Measurements from ENCODE around the gene PAGE4.

Gene PAGE4

DNA sequence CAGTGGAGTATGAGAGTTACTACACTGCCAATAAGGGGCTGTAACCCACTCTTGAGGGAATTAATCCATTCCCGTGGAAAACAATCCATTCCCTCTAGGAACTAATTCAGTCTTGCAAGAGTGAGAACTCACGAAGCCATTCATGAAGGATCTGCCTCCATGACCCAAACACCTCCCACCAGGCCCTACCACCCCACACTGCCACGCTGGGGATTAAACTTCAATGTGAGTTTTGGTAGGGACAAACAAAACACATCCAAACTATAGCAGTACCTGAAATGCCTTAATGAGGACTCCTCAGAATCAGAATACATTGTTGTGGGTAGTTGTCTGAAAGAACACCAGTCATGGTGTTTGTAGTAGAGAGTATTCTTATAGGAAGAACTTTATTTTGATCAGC, 19.2 kb downstream of the PAGE4 start:
- H3K4me3 ChIP-seq (ENCODE audit: low read depth, low read length), result no peak overlapping the region
- TF ChIP-seq, protein P1, sequence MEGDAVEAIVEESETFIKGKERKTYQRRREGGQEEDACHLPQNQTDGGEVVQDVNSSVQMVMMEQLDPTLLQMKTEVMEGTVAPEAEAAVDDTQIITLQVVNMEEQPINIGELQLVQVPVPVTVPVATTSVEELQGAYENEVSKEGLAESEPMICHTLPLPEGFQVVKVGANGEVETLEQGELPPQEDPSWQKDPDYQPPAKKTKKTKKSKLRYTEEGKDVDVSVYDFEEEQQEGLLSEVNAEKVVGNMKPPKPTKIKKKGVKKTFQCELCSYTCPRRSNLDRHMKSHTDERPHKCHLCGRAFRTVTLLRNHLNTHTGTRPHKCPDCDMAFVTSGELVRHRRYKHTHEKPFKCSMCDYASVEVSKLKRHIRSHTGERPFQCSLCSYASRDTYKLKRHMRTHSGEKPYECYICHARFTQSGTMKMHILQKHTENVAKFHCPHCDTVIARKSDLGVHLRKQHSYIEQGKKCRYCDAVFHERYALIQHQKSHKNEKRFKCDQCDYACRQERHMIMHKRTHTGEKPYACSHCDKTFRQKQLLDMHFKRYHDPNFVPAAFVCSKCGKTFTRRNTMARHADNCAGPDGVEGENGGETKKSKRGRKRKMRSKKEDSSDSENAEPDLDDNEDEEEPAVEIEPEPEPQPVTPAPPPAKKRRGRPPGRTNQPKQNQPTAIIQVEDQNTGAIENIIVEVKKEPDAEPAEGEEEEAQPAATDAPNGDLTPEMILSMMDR (IDR thresholded peaks at IDR 0.05; ENCODE audit: borderline replicate concordance, insufficient read depth, low read depth, low read length), result no peak

DNA sequence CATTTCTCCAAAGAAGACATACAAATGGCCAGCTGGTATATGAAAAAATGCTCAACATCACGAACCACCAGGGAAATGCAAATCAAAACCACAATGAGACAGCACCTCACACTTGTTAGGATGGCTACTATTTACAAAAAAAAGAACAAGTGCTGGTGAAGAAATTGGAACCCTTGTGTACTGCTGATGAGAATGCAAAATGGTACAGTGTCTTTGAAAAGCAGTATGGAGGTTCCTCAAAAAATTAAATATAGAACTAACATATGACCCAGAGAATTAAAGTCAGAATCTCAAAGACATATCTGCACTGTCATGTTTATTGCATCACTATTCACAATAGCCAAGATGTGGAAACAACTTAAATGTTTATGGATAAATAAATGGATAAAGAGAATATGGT, 20.9 kb downstream of the PAGE4 start:
- no peak overlapping the region for H3K4me3 ChIP-seq (ENCODE audit: low read depth, low read length)
- TF ChIP-seq, protein P1 (IDR thresholded peaks at IDR 0.05; ENCODE audit: borderline replicate concordance, insufficient read depth, low read depth, low read length), result no peak

- TF ChIP-seq, protein P1 (IDR thresholded peaks at IDR 0.05; ENCODE audit: borderline replicate concordance, insufficient read depth, low read depth, low read length), result no peak
These were observed 24.6 kb downstream of the PAGE4 start for GRCh38 chrX:49853661-49854060.

GRCh38 chrX:49856819-49857218, 27.7 kb downstream of the PAGE4 start:
- TF ChIP-seq, protein P1 (IDR thresholded peaks at IDR 0.05; ENCODE audit: borderline replicate concordance, insufficient read depth, low read depth, low read length), result no peak
- no peak overlapping the region for H3K4me3 ChIP-seq (ENCODE audit: low read depth, low read length)

More at GRCh38 chrX:49853661-49854060, 24.6 kb downstream of the PAGE4 start:
- no peak overlapping the region for H3K4me3 ChIP-seq (ENCODE audit: low read depth, low read length)

- TF ChIP-seq, protein P1 (IDR thresholded peaks at IDR 0.05; ENCODE audit: borderline replicate concordance, insufficient read depth, low read depth, low read length), result no peak
- no peak overlapping the region for H3K4me3 ChIP-seq (ENCODE audit: low read depth, low read length)
These were observed 29.2 kb downstream of the PAGE4 start for GRCh38 chrX:49858341-49858740.

DNA sequence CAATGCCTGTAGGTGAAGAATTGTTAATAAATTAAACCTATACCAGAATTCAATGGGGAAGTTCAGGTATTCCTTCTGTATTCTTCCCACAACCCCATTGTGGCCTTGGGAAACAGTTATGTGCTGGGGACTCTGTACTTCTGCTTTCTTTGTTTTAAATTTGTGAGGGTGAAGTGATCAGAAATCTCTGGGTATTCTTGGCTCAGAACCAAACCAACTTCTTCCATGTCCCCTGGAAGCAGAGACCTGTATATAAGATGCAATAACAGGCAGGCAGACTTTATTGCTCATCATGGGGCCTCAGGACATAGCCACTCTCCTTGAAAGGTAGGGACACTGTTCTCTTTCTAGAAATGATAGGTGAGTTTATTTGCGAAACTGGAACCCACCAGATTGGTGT, 30.4 kb downstream of the PAGE4 start:
- no peak overlapping the region for H3K4me3 ChIP-seq (ENCODE audit: low read depth, low read length)
- TF ChIP-seq, protein P1 (IDR thresholded peaks at IDR 0.05; ENCODE audit: borderline replicate concordance, insufficient read depth, low read depth, low read length), result no peak

GRCh38 chrX:49860867-49861535, 31.9 kb downstream of the PAGE4 start:
- no peak overlapping the region for H3K4me3 ChIP-seq (ENCODE audit: low read depth, low read length)

More at GRCh38 chrX:49860867-49861535, 31.9 kb downstream of the PAGE4 start:
- TF ChIP-seq, protein P1 (IDR thresholded peaks at IDR 0.05; ENCODE audit: borderline replicate concordance, insufficient read depth, low read depth, low read length), result no peak
